H1 (cell line): ENCODE measurements around the gene DHRS13. TPM values are rescaled to one million over a fixed set of nuclear protein-coding genes. Genes with fewer than 3 reads are reported as not detected.

ENCODE experiments used
- CHD7 ChIP-seq: fragments of 300-600 bp; sonication (generic); IDR thresholded peaks from 2 replicates; pipeline ENCODE4 v1.7.1; 2012; ENCODE audit warnings: low read length, moderate library complexity, mild to moderate bottlenecking, inconsistent platforms; ENCODE audit not compliant: insufficient replicate concordance
- RAD21 ChIP-seq, 2 experiments: IDR thresholded peaks in 1 of 2; conservative IDR thresholded peaks in 1 of 2; 2 replicates each; pipeline ENCODE4 v1.6.1; 2011; ENCODE audit warnings: low read depth in 2 of 2, low read length in 2 of 2, improper control_type of control experiment in 1 of 2, inconsistent platforms in 1 of 2, mild to moderate bottlenecking in 1 of 2, moderate library complexity in 1 of 2
- TAF1 ChIP-seq: IDR thresholded peaks from 2 replicates; pipeline ENCODE4 v1.6.1; 2011; ENCODE audit warnings: mild to moderate bottlenecking, low read depth, low read length
- polyA plus RNA-seq, 7 experiments: library from polyadenylated mRNA; depleted of rRNA in 3 of 7; stranded (reverse) in 5 of 7; unstranded in 2 of 7; fragments of >200 nt in 5 of 7; fragments of 200-250 nt in 2 of 7; gene quantifications; 1 replicate in 5 of 7; 2 replicates in 1 of 7; 4 replicates in 1 of 7; pipeline versions ENCODE4 v1.2.1 to v1.2.3, GENCODE V29; 2011 to 2013; ENCODE audit warnings: missing spikeins in 2 of 7, mixed read lengths in 2 of 7
- total RNA-seq: library from RNA; stranded (reverse); fragmentation: NEBNext Ultra II Directional; extraction: Animal tissue kit (Norgen Biotek cat#: 25700); gene quantifications from 2 replicates; pipeline ENCODE4 v1.2.1, GENCODE V29; 2021

DHRS13 gene
- total and polyA plus RNA-seq, 2 of the 8 experiments (the other 6 are each of a cell fraction or from before 2014, with no cell fraction given), result 23.7 to 30.0 TPM

GRCh38 chr17:28878981-28879380 is 23.9 kb downstream of the DHRS13 start (continued):
- TF ChIP-seq TAF1 (0 out of 2 replicates have a peak, but pooled peaks have one; percentile 34), RAD21 (IDR thresholded peaks at IDR 0.05 in 1 of 2, conservative IDR thresholded peaks at IDR 0.05 in 1 of 2; ENCODE audit: low read depth in 2 of 2, low read length in 2 of 2) (peak; percentile 90 to 94), CHD7 (no peak)
